Measurements from ENCODE around the gene FADS2. TPM values are rescaled to one million over a fixed set of nuclear protein-coding genes. Genes with fewer than 3 reads are reported as not detected.

FADS2 gene
- total and polyA plus RNA-seq, 9 of the 15 experiments (the other 6 are each of a cell fraction or from before 2014, with no cell fraction given) = 2.9 to 42.8 (median 16.2) TPM

GRCh38 chr11:61869708-61870451 is 41.8 kb downstream of the FADS2 start (continued):
- TF ChIP-seq, protein P1, sequence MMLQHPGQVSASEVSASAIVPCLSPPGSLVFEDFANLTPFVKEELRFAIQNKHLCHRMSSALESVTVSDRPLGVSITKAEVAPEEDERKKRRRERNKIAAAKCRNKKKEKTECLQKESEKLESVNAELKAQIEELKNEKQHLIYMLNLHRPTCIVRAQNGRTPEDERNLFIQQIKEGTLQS (IDR thresholded peaks at IDR 0.05) = no peak
- TF ChIP-seq, protein P1 (CRISPR knock-in tag; conservative IDR thresholded peaks at IDR 0.05) = no peak
- TF ChIP-seq MBD1 (CRISPR knock-in tag; IDR thresholded peaks at IDR 0.05) (no peak), CXXC5 (CRISPR knock-in tag; IDR thresholded peaks at IDR 0.05) (peak; percentile 92), TCFL5 (CRISPR knock-in tag; conservative IDR thresholded peaks at IDR 0.05) (no peak), E2F4 (CRISPR knock-in tag; IDR thresholded peaks at IDR 0.05; ENCODE audit: low read depth) (no peak), MCM5 (IDR thresholded peaks at IDR 0.05; ENCODE audit: low read depth) (no peak), SPI1 (IDR thresholded peaks at IDR 0.05; ENCODE audit: borderline replicate concordance, low read depth, low read length) (no peak), NR2C1 (IDR thresholded peaks at IDR 0.05) (peak; percentile 19; the same call in 1 of the 2 replicates), NR2C1 (tag; IDR thresholded peaks at IDR 0.05) (peak; percentile 80; the same call in 1 of the 2 replicates), NEUROD1 (IDR thresholded peaks at IDR 0.05; ENCODE audit: borderline replicate concordance, low read depth, low read length, partially characterized antibody) (peak; percentile 72), ZNF561 (CRISPR knock-in tag; conservative IDR thresholded peaks at IDR 0.05) (no peak), CEBPB (tag; IDR thresholded peaks at IDR 0.05) (no peak), HLTF (IDR thresholded peaks at IDR 0.05) (no peak; the same call in 1 of the 2 replicates), MXI1 (IDR thresholded peaks at IDR 0.05; ENCODE audit: low read depth, low read length) (peak; percentile 49; the same call in 1 of the 2 replicates), NCOA2 (IDR thresholded peaks at IDR 0.05; ENCODE audit: partially characterized antibody in 2 of 2) (no peak), BHLHE40 (IDR thresholded peaks at IDR 0.05; ENCODE audit: low read length) (peak; percentile 43)
- TF ChIP-seq, protein P2, sequence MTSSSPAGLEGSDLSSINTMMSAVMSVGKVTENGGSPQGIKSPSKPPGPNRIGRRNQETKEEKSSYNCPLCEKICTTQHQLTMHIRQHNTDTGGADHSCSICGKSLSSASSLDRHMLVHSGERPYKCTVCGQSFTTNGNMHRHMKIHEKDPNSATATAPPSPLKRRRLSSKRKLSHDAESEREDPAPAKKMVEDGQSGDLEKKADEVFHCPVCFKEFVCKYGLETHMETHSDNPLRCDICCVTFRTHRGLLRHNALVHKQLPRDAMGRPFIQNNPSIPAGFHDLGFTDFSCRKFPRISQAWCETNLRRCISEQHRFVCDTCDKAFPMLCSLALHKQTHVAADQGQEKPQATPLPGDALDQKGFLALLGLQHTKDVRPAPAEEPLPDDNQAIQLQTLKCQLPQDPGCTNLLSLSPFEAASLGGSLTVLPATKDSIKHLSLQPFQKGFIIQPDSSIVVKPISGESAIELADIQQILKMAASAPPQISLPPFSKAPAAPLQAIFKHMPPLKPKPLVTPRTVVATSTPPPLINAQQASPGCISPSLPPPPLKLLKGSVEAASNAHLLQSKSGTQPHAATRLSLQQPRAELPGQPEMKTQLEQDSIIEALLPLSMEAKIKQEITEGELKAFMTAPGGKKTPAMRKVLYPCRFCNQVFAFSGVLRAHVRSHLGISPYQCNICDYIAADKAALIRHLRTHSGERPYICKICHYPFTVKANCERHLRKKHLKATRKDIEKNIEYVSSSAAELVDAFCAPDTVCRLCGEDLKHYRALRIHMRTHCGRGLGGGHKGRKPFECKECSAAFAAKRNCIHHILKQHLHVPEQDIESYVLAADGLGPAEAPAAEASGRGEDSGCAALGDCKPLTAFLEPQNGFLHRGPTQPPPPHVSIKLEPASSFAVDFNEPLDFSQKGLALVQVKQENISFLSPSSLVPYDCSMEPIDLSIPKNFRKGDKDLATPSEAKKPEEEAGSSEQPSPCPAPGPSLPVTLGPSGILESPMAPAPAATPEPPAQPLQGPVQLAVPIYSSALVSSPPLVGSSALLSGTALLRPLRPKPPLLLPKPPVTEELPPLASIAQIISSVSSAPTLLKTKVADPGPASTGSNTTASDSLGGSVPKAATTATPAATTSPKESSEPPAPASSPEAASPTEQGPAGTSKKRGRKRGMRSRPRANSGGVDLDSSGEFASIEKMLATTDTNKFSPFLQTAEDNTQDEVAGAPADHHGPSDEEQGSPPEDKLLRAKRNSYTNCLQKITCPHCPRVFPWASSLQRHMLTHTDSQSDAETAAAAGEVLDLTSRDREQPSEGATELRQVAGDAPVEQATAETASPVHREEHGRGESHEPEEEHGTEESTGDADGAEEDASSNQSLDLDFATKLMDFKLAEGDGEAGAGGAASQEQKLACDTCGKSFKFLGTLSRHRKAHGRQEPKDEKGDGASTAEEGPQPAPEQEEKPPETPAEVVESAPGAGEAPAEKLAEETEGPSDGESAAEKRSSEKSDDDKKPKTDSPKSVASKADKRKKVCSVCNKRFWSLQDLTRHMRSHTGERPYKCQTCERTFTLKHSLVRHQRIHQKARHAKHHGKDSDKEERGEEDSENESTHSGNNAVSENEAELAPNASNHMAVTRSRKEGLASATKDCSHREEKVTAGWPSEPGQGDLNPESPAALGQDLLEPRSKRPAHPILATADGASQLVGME (CRISPR knock-in tag; IDR thresholded peaks at IDR 0.05) = no peak; the same call in 1 of the 2 replicates
